Trophoblast cell (in vitro differentiated cells and primary cell): Measurements from ENCODE around the gene TMEM50B.
"Not testable (repeated sequence)": the region's sequence is repeated elsewhere in the genome, so short reads cannot be mapped to it uniquely, and the experiment has no call there.

Experiments used
- DNase-seq, 2 donors: peaks; one replicate each; pipeline ENCODE4 v3.0.0-alpha.2; 2016
- H2AFZ ChIP-seq: 2 replicates; pipeline ENCODE4 v1.6.1; 2013; ENCODE audit warnings: low read length, moderate library complexity, mild to moderate bottlenecking; ENCODE audit not compliant: insufficient read depth, poor library complexity
- H2AK5ac ChIP-seq: 2 replicates; pipeline ENCODE4 v1.6.1; 2013; ENCODE audit warnings: mild to moderate bottlenecking, low read length
- H2BK120ac ChIP-seq: 2 replicates; pipeline ENCODE4 v1.6.1; 2013; ENCODE audit warnings: low read length, mild to moderate bottlenecking, moderate library complexity; ENCODE audit not compliant: insufficient read depth, poor library complexity
- H2BK12ac ChIP-seq: 2 replicates; pipeline ENCODE4 v1.6.1; 2013; ENCODE audit warnings: mild to moderate bottlenecking, low read length, moderate library complexity
- H2BK5ac ChIP-seq: 2 replicates; pipeline ENCODE4 v1.6.1; 2013; ENCODE audit warnings: low read length, low read depth, moderate library complexity, mild to moderate bottlenecking; ENCODE audit not compliant: poor library complexity
- H3K14ac ChIP-seq: 2 replicates; pipeline ENCODE4 v1.6.1; 2013; ENCODE audit warnings: mild to moderate bottlenecking, low read length
- H3K18ac ChIP-seq: 2 replicates; pipeline ENCODE4 v1.6.1; 2013; ENCODE audit warnings: mild to moderate bottlenecking, low read length
- H3K23ac ChIP-seq: 2 replicates; pipeline ENCODE4 v1.6.1; 2013; ENCODE audit warnings: low read length
- H3K27ac ChIP-seq: 2 replicates; pipeline ENCODE4 v1.5.1; 2013; ENCODE audit warnings: low read depth, mild to moderate bottlenecking, inconsistent platforms, low read length, moderate library complexity
- H3K27me3 ChIP-seq: 2 replicates; pipeline ENCODE4 v1.6.1; 2013; ENCODE audit warnings: inconsistent platforms, mild to moderate bottlenecking, low read length, moderate library complexity; ENCODE audit not compliant: insufficient read depth
- H3K36me3 ChIP-seq, 2 experiments: 1 replicate in 1 of 2; 2 replicates in 1 of 2; pipeline ENCODE4 v1.6.1; 2013; ENCODE audit warnings: low read length in 2 of 2, mild to moderate bottlenecking in 2 of 2, moderate library complexity in 1 of 2; ENCODE audit not compliant: insufficient read depth in 2 of 2, control insufficient read depth in 1 of 2
- H3K4ac ChIP-seq: 2 replicates; pipeline ENCODE4 v1.6.1; 2013; ENCODE audit warnings: low read depth, mild to moderate bottlenecking, low read length, moderate library complexity
- H3K4me1 ChIP-seq, 2 experiments: 1 replicate in 1 of 2; 2 replicates in 1 of 2; pipeline ENCODE4 v1.6.1; 2013; ENCODE audit warnings: low read length in 2 of 2, mild to moderate bottlenecking in 2 of 2, moderate library complexity in 1 of 2; ENCODE audit not compliant: insufficient read depth in 2 of 2, control insufficient read depth in 1 of 2
- H3K4me2 ChIP-seq: 2 replicates; pipeline ENCODE4 v1.6.1; 2013; ENCODE audit warnings: inconsistent platforms, mild to moderate bottlenecking, low read length, moderate library complexity
- H3K4me3 ChIP-seq: 2 replicates; pipeline ENCODE4 v1.5.1; 2013; ENCODE audit warnings: mild to moderate bottlenecking, low read depth, low read length, inconsistent platforms
- H3K79me1 ChIP-seq: one replicate; pipeline ENCODE4 v1.6.1; 2013; ENCODE audit warnings: low read length
- H3K79me2 ChIP-seq: 2 replicates; pipeline ENCODE4 v1.6.1; 2013; ENCODE audit warnings: low read length, mild to moderate bottlenecking; ENCODE audit not compliant: control insufficient read depth, insufficient read depth, poor library complexity
- H3K9ac ChIP-seq: 2 replicates; pipeline ENCODE4 v1.6.1; 2013; ENCODE audit warnings: mild to moderate bottlenecking, low read length
- H3K9me3 ChIP-seq: 2 replicates; pipeline ENCODE4 v1.6.1; 2013; ENCODE audit warnings: low read depth, mild to moderate bottlenecking, control low read depth, inconsistent platforms, low read length; ENCODE audit not compliant: insufficient read depth
- H4K12ac ChIP-seq: 2 replicates; pipeline ENCODE4 v1.6.1; 2013; ENCODE audit warnings: low read depth, mild to moderate bottlenecking, low read length, moderate library complexity
- H4K8ac ChIP-seq: 2 replicates; pipeline ENCODE4 v1.6.1; 2013; ENCODE audit warnings: low read depth, mild to moderate bottlenecking, low read length, moderate library complexity
- H4K91ac ChIP-seq: one replicate; pipeline ENCODE4 v1.6.1; 2013; ENCODE audit warnings: low read depth, mild to moderate bottlenecking, low read length, moderate library complexity
- WGBS: extraction: QIAGEN DNeasy Blood & Tissue Kit; methylation state at CpG from one replicate; pipeline ENCODE4 v1.1.7; 2013; ENCODE audit warnings: missing lambda C conversion rate; ENCODE audit not compliant: insufficient read length, insufficient coverage; ENCODE audit errors: extremely low coverage; 5-methylcytosine and 5-hydroxymethylcytosine counted together

TMEM50B gene

GRCh38 chr21:33446620-33447019 lies 33.2 kb downstream of the TMEM50B start:
- not testable (repeated sequence) for H3K27ac ChIP-seq, H3K79me2 ChIP-seq, H2AK5ac ChIP-seq, H4K8ac ChIP-seq, H3K9ac ChIP-seq, H3K4ac ChIP-seq, H3K14ac ChIP-seq, H3K23ac ChIP-seq, H3K79me1 ChIP-seq, H2BK5ac ChIP-seq, H3K4me2 ChIP-seq, H2AFZ ChIP-seq, H3K4me1 ChIP-seq, H2BK120ac ChIP-seq, H3K18ac ChIP-seq, H3K9me3 ChIP-seq, H2BK12ac ChIP-seq, H4K12ac ChIP-seq, H3K4me3 ChIP-seq, DNase-seq, H3K27me3 ChIP-seq, H3K36me3 ChIP-seq, H4K91ac ChIP-seq
- no CpG with 5 or more reads among the region's 6 CpGs for WGBS

- no peak overlapping the region for H3K4ac ChIP-seq
- peaks cover 0 to 4% of the 10 kb centered on the region in 2 experiments for H3K36me3 ChIP-seq
- no peak overlapping the region for H2BK5ac ChIP-seq
- no peaks in the 10 kb centered on the region for H3K27me3 ChIP-seq
- no peak overlapping the region for H2BK120ac ChIP-seq
- H4K12ac ChIP-seq: no peak overlapping the region
- H3K4me3 ChIP-seq: no peak overlapping the region
- H3K79me2 ChIP-seq: no peaks in the 10 kb centered on the region
- no CpG with 5 or more reads among the region's 2 CpGs for WGBS
- H3K9me3 ChIP-seq: peaks cover 2% of the 10 kb centered on the region
- H3K18ac ChIP-seq: no peak overlapping the region
- H3K27ac ChIP-seq: no peak overlapping the region
- H2AFZ ChIP-seq: no peak overlapping the region
- no peak overlapping the region for H4K8ac ChIP-seq
- no peak overlapping the region for H3K14ac ChIP-seq
- H3K23ac ChIP-seq: no peak overlapping the region
- no peak overlapping the region for H4K91ac ChIP-seq
- DNase-seq: no peak
- H3K9ac ChIP-seq: no peak overlapping the region
- no peak overlapping the region for H2BK12ac ChIP-seq
- H3K79me1 ChIP-seq: no peaks in the 10 kb centered on the region
- no peak overlapping the region for H3K4me2 ChIP-seq
- H2AK5ac ChIP-seq: no peak overlapping the region
- no peaks in the 10 kb centered on the region for H3K4me1 ChIP-seq
These were observed 35.3 kb downstream of the TMEM50B start for GRCh38 chr21:33444499-33444898.

- Histone ChIP-seq H3K9me3 (peaks cover 2% of the 10 kb centered on the region), H3K4ac (no peak overlapping the region), H4K91ac (no peak overlapping the region), H4K12ac (no peak overlapping the region), H3K27ac (no peak overlapping the region), H3K4me1 (no peaks in the 10 kb centered on the region), H3K36me3 (peaks cover 2 to 9% of the 10 kb centered on the region in 2 experiments), H2AFZ (no peak overlapping the region), H3K18ac (no peak overlapping the region), H3K14ac (no peak overlapping the region), H2BK12ac (no peak overlapping the region), H3K4me2 (no peak overlapping the region), H2AK5ac (no peak overlapping the region), H3K4me3 (no peak overlapping the region), H3K27me3 (no peaks in the 10 kb centered on the region), H3K79me1 (no peaks in the 10 kb centered on the region), H2BK5ac (no peak overlapping the region), H4K8ac (no peak overlapping the region), H3K23ac (no peak overlapping the region), H3K79me2 (no peaks in the 10 kb centered on the region), H2BK120ac (no peak overlapping the region), H3K9ac (no peak overlapping the region)
- no peak for DNase-seq
- WGBS: no CpG with 5 or more reads among the region's 5 CpGs
These were observed 36.6 kb downstream of the TMEM50B start for GRCh38 chr21:33443194-33443593.

GRCh38 chr21:33441489-33442477 lies 38.0 kb downstream of the TMEM50B start:
- H4K12ac ChIP-seq: no peak overlapping the region
- no peak overlapping the region for H2BK5ac ChIP-seq
- no peak overlapping the region for H4K8ac ChIP-seq
- H3K36me3 ChIP-seq: peaks cover 10 to 18% of the 10 kb centered on the region in 2 experiments
- no peak overlapping the region for H3K23ac ChIP-seq
- H2BK120ac ChIP-seq: no peak overlapping the region
- H3K4ac ChIP-seq: no peak overlapping the region
- no peak overlapping the region for H3K4me3 ChIP-seq
- no peak overlapping the region for H3K4me2 ChIP-seq
- H3K9me3 ChIP-seq: peaks cover 2% of the 10 kb centered on the region
- H2AK5ac ChIP-seq: no peak overlapping the region
- no peaks in the 10 kb centered on the region for H3K79me2 ChIP-seq
- H2AFZ ChIP-seq: no peak overlapping the region
- no peak overlapping the region for H3K9ac ChIP-seq
- DNase-seq: peak; percentile 74 to 81
- no peaks in the 10 kb centered on the region for H3K4me1 ChIP-seq
- H3K27me3 ChIP-seq: no peaks in the 10 kb centered on the region
- no peak overlapping the region for H4K91ac ChIP-seq
- WGBS: no CpG with 5 or more reads among the region's 11 CpGs
- H3K18ac ChIP-seq: no peak overlapping the region
- H3K14ac ChIP-seq: no peak overlapping the region
- no peaks in the 10 kb centered on the region for H3K79me1 ChIP-seq
- H3K27ac ChIP-seq: no peak overlapping the region
- H2BK12ac ChIP-seq: no peak overlapping the region
